ENCODE results near the gene NCSTN.

GRCh38 chr1:160400223-160400645, 57.1 kb downstream of the NCSTN start, which contains the start of gene VANGL2:
- TF ChIP-seq CTCF (IDR thresholded peaks at IDR 0.05) = no peak
- TF ChIP-seq POLR2A (IDR thresholded peaks at IDR 0.05) = no peak

Measured in Peyer's patch (tissue), 4 donors.